Measurements from ENCODE around the gene MAP4K5.

Gene MAP4K5

DNA sequence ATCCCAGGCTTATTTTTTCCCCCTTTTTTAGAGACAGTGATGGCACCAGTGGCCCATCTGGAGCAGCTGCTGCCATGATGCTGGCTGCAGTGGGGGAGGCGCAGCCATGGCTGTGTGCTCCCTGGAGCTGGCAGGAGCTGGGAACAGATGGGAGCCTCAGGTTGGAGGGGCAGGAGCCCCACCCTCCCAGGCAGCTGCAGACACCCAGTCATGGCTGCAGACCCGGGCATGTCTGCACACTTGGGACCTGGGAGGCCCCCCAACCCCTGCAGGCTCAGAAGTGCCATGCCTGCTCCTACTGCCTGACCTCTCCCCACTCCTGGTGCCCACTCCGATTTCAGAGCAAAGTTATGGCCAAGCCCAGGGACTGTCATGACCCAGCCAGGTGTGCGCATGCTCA is 160.8 kb downstream of the MAP4K5 start:
- no peak for DNase-seq

All from nucleus accumbens (tissue), 56 donors.